ENCODE data around the gene HTR3D.

DNA sequence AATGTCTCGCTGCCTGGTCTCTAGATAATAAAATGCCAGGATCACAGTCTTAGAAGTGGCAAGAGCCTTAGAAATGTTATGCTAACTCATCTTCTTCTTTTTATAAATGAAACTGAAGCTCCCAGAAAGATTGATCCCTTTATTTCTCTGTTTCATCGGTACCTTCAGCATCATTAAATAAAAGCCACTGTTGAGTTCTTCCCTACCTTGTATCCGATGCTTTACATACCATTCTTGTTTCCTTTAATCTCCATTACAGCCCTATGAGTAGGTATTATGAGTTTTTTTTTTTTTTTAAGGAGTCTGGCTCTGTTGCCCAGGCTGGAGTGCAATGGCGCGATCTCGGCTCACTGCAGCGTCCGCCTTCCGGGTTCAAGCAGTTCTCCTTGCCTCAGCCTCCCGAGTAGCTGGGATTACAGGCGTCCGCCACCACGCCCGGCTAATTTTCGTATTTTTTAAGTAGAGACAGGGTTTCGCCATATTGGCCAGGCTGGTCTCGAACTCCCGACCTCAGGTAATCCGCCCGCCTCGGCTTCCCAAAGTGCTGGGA lies 13.0 kb upstream of the HTR3D start:
- TF ChIP-seq CTCF (IDR thresholded peaks at IDR 0.05; ENCODE audit: low read depth, low read length) (no peak), EZH2phosphoT487 (IDR thresholded peaks at IDR 0.05; ENCODE audit: low read depth) (no peak)
